WTC11 (cell line): ENCODE results near the gene AMOT. TPM values are rescaled to one million over a fixed set of nuclear protein-coding genes. Genes with fewer than 3 reads are reported as not detected.

Source experiments
- ATAC-seq: fragments of 200-7000 bp; cut with Tn5 transposase; 2 replicates; pipeline ENCODE4 v1.10.0; 2021; ENCODE audit warnings: mild to moderate bottlenecking, moderate library complexity
- CTCF ChIA-PET: fragments of 300-600 bp; sonication (Branson Sonifier 250); formaldehyde crosslinking; loops from one replicate; lab custom pipeline; 2021; ENCODE audit warnings: antibody characterized with exemption; lab: Charles Lee
- POLR2A ChIA-PET: fragments of 350-600 bp; sonication (Branson Sonifier 250); formaldehyde crosslinking; loops from one replicate; lab custom pipeline; 2021; ENCODE audit warnings: antibody characterized with exemption; lab: Charles Lee
- DNase-seq: peaks from one replicate; pipeline ENCODE4 v3.0.0; 2021; ENCODE audit warnings: low spot score
- H3K27ac Mint-ChIP-seq: 2 replicates; pipeline ENCODE4 v1.8.0; 2021; ENCODE audit warnings: mixed read lengths
- H3K27me3 Mint-ChIP-seq: 2 replicates; pipeline ENCODE4 v1.8.0; 2021; ENCODE audit warnings: low read depth, mild to moderate bottlenecking, moderate library complexity, mixed read lengths
- H3K36me3 Mint-ChIP-seq: 2 replicates; pipeline ENCODE4 v1.8.0; 2021; ENCODE audit warnings: mixed read lengths
- H3K4me1 Mint-ChIP-seq: 2 replicates; pipeline ENCODE4 v1.8.0; 2022; ENCODE audit warnings: mixed read lengths
- H3K4me3 Mint-ChIP-seq: 2 replicates; pipeline ENCODE4 v1.8.0; 2021; ENCODE audit warnings: mild to moderate bottlenecking, moderate library complexity, mixed read lengths
- H3K9me3 Mint-ChIP-seq: 2 replicates; pipeline ENCODE4 v1.8.0; 2021; ENCODE audit warnings: mixed read lengths
- ATF1 ChIP-seq: sonication (generic); formaldehyde crosslinking; IDR thresholded peaks from 2 replicates; pipeline ENCODE4 v1.8.1; 2023; ENCODE audit warnings: mild to moderate bottlenecking, moderate library complexity, missing genetic modification reagents
- ELF4 ChIP-seq: sonication (generic); formaldehyde crosslinking; IDR thresholded peaks from 2 replicates; pipeline ENCODE4 v1.8.1; 2022; ENCODE audit warnings: low read depth, mild to moderate bottlenecking, moderate library complexity, missing genetic modification reagents
- EMX1 ChIP-seq: fragments of 250-450 bp; sonication (Bioruptor Pico); IDR thresholded peaks from 2 replicates; pipeline ENCODE4 v1.8.0; 2021; ENCODE audit warnings: mild to moderate bottlenecking
- GRHL2 ChIP-seq: fragments of 250-450 bp; sonication (Bioruptor Pico); IDR thresholded peaks from 2 replicates; pipeline ENCODE4 v1.8.0; 2022; ENCODE audit warnings: mild to moderate bottlenecking, moderate library complexity; ENCODE audit not compliant: insufficient replicate concordance, severe bottlenecking
- NFE2L1 ChIP-seq: sonication (generic); formaldehyde crosslinking; IDR thresholded peaks from 2 replicates; pipeline ENCODE4 v1.8.1; 2023; ENCODE audit warnings: missing genetic modification reagents
- NFYB ChIP-seq: sonication (generic); formaldehyde crosslinking; conservative IDR thresholded peaks from 2 replicates; pipeline ENCODE4 v1.8.0; 2022; ENCODE audit warnings: low read depth, missing genetic modification reagents
- NR2C2 ChIP-seq: sonication (generic); formaldehyde crosslinking; IDR thresholded peaks from 2 replicates; pipeline ENCODE4 v1.8.0; 2022; ENCODE audit warnings: mild to moderate bottlenecking, missing genetic modification reagents
- PRRX2 ChIP-seq: fragments of 250-450 bp; sonication (Bioruptor Pico); IDR thresholded peaks from 2 replicates; pipeline ENCODE4 v1.8.0; 2021; ENCODE audit warnings: mild to moderate bottlenecking
- RELA ChIP-seq: sonication (generic); formaldehyde crosslinking; IDR thresholded peaks from 2 replicates; pipeline ENCODE4 v1.8.1; 2022; ENCODE audit warnings: missing genetic modification reagents, mild to moderate bottlenecking, borderline replicate concordance
- ZNF121 ChIP-seq: sonication (generic); formaldehyde crosslinking; IDR thresholded peaks from 2 replicates; pipeline ENCODE4 v1.8.0; 2023; ENCODE audit warnings: missing genetic modification reagents
- ZNF219 ChIP-seq: sonication (generic); formaldehyde crosslinking; IDR thresholded peaks from 2 replicates; pipeline ENCODE4 v1.8.0; 2023; ENCODE audit warnings: missing genetic modification reagents, mild to moderate bottlenecking, borderline replicate concordance
- ZNF232 ChIP-seq: sonication (generic); formaldehyde crosslinking; IDR thresholded peaks from 2 replicates; pipeline ENCODE4 v1.8.0; 2022; ENCODE audit warnings: mild to moderate bottlenecking, missing genetic modification reagents
- ZNF423 ChIP-seq: fragments of 250-450 bp; sonication (Bioruptor Pico); IDR thresholded peaks from 2 replicates; pipeline ENCODE4 v2.1.2; 2022; ENCODE audit warnings: mild to moderate bottlenecking, moderate library complexity
- ZNF671 ChIP-seq: fragments of 250-450 bp; sonication (Bioruptor Pico); IDR thresholded peaks from 2 replicates; pipeline ENCODE4 v1.8.0; 2021; ENCODE audit warnings: mild to moderate bottlenecking
- total RNA-seq: library from RNA; stranded (reverse); gene quantifications from 3 replicates; pipeline ENCODE4 v1.2.3, GENCODE V29; 2021
- TF ChIP-seq, protein P1 (sequence below): sonication (generic); formaldehyde crosslinking; IDR thresholded peaks from 2 replicates; pipeline ENCODE4 v1.8.0; 2023; ENCODE audit warnings: mild to moderate bottlenecking, missing genetic modification reagents
- TF ChIP-seq, protein P2 (sequence below): sonication (generic); formaldehyde crosslinking; IDR thresholded peaks from 2 replicates; pipeline ENCODE4 v1.8.1; 2023; ENCODE audit warnings: mild to moderate bottlenecking, missing genetic modification reagents, moderate library complexity
- TF ChIP-seq, protein P3 (sequence below): fragments of 250-450 bp; sonication (Bioruptor Pico); IDR thresholded peaks from 2 replicates; pipeline ENCODE4 v1.9.0; 2021; ENCODE audit warnings: mild to moderate bottlenecking, borderline replicate concordance
- TF ChIP-seq, protein P4 (sequence below): sonication (generic); formaldehyde crosslinking; IDR thresholded peaks from 2 replicates; pipeline ENCODE4 v1.8.1; 2022; ENCODE audit warnings: low read depth, missing genetic modification reagents, borderline replicate concordance
- TF ChIP-seq, protein P5 (sequence below): sonication (generic); formaldehyde crosslinking; conservative IDR thresholded peaks from 2 replicates; pipeline ENCODE4 v1.8.1; 2022; ENCODE audit warnings: mild to moderate bottlenecking, missing genetic modification reagents
- TF ChIP-seq, protein P6 (sequence below): sonication (generic); formaldehyde crosslinking; IDR thresholded peaks from 2 replicates; pipeline ENCODE4 v1.8.0; 2022; ENCODE audit warnings: mild to moderate bottlenecking, missing genetic modification reagents
- TF ChIP-seq, protein P7 (sequence below): sonication (generic); formaldehyde crosslinking; conservative IDR thresholded peaks from 2 replicates; pipeline ENCODE4 v1.8.1; 2023; ENCODE audit warnings: mild to moderate bottlenecking, low read depth, missing genetic modification reagents, moderate library complexity
- TF ChIP-seq, protein P8 (sequence below): fragments of 250-450 bp; sonication (Bioruptor Pico); IDR thresholded peaks from 2 replicates; pipeline ENCODE4 v2.1.2; 2022; ENCODE audit warnings: mild to moderate bottlenecking, moderate library complexity

AMOT gene
- total RNA-seq, 1 experiment from 2014 or later: 7.2 TPM

DNA sequence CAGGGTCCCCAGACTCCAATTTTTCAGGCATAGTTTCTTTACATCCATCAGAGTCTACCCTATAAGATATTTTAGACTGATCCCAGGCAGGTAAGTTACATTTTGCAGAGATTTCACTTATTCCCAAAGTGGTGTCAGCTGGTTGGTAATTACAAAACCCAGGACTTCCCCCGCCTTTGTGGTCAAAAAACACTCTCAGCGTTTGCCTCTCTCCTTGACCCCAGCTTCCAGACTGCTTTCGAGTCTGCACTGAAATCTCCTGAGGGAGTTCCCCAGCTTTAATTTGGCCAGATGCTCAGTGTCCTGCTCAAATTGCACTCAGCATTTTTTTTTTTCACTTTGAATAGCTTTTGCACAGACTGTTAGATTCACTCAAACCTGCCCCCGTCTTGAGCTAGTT, 11.2 kb upstream of the AMOT start (continued):
- TF ChIP-seq, protein P1, sequence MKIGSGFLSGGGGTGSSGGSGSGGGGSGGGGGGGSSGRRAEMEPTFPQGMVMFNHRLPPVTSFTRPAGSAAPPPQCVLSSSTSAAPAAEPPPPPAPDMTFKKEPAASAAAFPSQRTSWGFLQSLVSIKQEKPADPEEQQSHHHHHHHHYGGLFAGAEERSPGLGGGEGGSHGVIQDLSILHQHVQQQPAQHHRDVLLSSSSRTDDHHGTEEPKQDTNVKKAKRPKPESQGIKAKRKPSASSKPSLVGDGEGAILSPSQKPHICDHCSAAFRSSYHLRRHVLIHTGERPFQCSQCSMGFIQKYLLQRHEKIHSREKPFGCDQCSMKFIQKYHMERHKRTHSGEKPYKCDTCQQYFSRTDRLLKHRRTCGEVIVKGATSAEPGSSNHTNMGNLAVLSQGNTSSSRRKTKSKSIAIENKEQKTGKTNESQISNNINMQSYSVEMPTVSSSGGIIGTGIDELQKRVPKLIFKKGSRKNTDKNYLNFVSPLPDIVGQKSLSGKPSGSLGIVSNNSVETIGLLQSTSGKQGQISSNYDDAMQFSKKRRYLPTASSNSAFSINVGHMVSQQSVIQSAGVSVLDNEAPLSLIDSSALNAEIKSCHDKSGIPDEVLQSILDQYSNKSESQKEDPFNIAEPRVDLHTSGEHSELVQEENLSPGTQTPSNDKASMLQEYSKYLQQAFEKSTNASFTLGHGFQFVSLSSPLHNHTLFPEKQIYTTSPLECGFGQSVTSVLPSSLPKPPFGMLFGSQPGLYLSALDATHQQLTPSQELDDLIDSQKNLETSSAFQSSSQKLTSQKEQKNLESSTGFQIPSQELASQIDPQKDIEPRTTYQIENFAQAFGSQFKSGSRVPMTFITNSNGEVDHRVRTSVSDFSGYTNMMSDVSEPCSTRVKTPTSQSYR (CRISPR knock-in tag): no peak
- TF ChIP-seq PRRX2: no peak
- no peak for TF ChIP-seq NR2C2 (CRISPR knock-in tag)

DNA sequence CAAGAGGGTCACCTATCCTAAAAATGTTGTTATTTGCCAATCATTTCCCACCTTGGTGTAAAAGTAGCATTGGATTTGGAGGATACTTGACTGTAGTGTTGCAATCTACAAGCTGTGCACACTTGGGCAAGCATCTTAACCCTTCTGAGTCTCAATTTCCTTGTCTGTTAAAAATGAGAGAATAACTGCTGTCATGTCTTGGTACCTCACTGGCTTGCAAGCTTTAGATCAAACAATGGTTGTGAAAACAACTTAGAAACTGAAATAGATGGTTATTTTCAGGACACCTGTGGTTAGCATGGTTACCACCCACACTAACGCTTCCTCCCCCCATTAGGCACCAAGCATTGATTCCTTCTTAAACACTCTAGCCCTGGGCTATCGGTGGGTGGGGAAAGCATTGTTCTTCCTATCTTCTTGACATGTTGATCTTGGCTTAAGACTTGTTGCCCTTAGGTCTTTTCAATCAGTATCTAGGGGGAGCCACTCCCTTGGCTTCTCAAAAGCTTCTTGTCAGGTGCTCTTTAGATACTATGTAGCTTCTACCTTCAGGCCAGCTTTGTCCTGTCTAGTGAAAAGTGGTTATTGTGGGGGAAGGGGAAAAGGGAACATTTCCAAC, 10.6 kb upstream of the AMOT start:
- CTCF ChIA-PET: interaction anchor here (2.0 kb wide), 1 partner anchor 16 kb away, joined by 7 read pairs; no protein-coding TSS in a partner anchor
- no peak for DNase-seq
- H3K27ac Mint-ChIP-seq: no peak overlapping the region
- peak; percentile 93 for ATAC-seq
- 0 out of 2 replicates have a peak, but pooled peaks cover 5% of the 10 kb centered on the region for H3K27me3 Mint-ChIP-seq
- POLR2A ChIA-PET: no interaction called here
- H3K36me3 Mint-ChIP-seq: 0 out of 2 replicates have a peak, but pooled peaks cover 3% of the 10 kb centered on the region
- no peak overlapping the region for H3K4me3 Mint-ChIP-seq
- H3K9me3 Mint-ChIP-seq: no peaks in the 10 kb centered on the region
- H3K4me1 Mint-ChIP-seq: peaks cover 22% of the 10 kb centered on the region
- TF ChIP-seq ZNF121 (CRISPR knock-in tag) (no peak), RELA (no peak), ELF4 (no peak), ZNF423 (CRISPR knock-in tag) (no peak), GRHL2 (CRISPR knock-in tag) (no peak), ZNF219 (no peak), NFYB (CRISPR knock-in tag) (no peak), ZNF671 (no peak), NFE2L1 (no peak), ZNF232 (CRISPR knock-in tag) (no peak), ATF1 (no peak), EMX1 (CRISPR knock-in tag) (no peak)
- TF ChIP-seq, protein P2, sequence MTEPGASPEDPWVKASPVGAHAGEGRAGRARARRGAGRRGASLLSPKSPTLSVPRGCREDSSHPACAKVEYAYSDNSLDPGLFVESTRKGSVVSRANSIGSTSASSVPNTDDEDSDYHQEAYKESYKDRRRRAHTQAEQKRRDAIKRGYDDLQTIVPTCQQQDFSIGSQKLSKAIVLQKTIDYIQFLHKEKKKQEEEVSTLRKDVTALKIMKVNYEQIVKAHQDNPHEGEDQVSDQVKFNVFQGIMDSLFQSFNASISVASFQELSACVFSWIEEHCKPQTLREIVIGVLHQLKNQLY (CRISPR knock-in tag): no peak
- TF ChIP-seq, protein P3, sequence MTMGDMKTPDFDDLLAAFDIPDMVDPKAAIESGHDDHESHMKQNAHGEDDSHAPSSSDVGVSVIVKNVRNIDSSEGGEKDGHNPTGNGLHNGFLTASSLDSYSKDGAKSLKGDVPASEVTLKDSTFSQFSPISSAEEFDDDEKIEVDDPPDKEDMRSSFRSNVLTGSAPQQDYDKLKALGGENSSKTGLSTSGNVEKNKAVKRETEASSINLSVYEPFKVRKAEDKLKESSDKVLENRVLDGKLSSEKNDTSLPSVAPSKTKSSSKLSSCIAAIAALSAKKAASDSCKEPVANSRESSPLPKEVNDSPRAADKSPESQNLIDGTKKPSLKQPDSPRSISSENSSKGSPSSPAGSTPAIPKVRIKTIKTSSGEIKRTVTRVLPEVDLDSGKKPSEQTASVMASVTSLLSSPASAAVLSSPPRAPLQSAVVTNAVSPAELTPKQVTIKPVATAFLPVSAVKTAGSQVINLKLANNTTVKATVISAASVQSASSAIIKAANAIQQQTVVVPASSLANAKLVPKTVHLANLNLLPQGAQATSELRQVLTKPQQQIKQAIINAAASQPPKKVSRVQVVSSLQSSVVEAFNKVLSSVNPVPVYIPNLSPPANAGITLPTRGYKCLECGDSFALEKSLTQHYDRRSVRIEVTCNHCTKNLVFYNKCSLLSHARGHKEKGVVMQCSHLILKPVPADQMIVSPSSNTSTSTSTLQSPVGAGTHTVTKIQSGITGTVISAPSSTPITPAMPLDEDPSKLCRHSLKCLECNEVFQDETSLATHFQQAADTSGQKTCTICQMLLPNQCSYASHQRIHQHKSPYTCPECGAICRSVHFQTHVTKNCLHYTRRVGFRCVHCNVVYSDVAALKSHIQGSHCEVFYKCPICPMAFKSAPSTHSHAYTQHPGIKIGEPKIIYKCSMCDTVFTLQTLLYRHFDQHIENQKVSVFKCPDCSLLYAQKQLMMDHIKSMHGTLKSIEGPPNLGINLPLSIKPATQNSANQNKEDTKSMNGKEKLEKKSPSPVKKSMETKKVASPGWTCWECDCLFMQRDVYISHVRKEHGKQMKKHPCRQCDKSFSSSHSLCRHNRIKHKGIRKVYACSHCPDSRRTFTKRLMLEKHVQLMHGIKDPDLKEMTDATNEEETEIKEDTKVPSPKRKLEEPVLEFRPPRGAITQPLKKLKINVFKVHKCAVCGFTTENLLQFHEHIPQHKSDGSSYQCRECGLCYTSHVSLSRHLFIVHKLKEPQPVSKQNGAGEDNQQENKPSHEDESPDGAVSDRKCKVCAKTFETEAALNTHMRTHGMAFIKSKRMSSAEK (CRISPR knock-in tag): no peak
- TF ChIP-seq, protein P4, sequence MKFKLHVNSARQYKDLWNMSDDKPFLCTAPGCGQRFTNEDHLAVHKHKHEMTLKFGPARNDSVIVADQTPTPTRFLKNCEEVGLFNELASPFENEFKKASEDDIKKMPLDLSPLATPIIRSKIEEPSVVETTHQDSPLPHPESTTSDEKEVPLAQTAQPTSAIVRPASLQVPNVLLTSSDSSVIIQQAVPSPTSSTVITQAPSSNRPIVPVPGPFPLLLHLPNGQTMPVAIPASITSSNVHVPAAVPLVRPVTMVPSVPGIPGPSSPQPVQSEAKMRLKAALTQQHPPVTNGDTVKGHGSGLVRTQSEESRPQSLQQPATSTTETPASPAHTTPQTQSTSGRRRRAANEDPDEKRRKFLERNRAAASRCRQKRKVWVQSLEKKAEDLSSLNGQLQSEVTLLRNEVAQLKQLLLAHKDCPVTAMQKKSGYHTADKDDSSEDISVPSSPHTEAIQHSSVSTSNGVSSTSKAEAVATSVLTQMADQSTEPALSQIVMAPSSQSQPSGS (CRISPR knock-in tag): no peak
- TF ChIP-seq, protein P5, sequence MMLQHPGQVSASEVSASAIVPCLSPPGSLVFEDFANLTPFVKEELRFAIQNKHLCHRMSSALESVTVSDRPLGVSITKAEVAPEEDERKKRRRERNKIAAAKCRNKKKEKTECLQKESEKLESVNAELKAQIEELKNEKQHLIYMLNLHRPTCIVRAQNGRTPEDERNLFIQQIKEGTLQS (CRISPR knock-in tag): no peak
- TF ChIP-seq, protein P6, sequence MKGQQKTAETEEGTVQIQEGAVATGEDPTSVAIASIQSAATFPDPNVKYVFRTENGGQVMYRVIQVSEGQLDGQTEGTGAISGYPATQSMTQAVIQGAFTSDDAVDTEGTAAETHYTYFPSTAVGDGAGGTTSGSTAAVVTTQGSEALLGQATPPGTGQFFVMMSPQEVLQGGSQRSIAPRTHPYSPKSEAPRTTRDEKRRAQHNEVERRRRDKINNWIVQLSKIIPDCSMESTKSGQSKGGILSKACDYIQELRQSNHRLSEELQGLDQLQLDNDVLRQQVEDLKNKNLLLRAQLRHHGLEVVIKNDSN (CRISPR knock-in tag): no peak
- TF ChIP-seq, protein P7, sequence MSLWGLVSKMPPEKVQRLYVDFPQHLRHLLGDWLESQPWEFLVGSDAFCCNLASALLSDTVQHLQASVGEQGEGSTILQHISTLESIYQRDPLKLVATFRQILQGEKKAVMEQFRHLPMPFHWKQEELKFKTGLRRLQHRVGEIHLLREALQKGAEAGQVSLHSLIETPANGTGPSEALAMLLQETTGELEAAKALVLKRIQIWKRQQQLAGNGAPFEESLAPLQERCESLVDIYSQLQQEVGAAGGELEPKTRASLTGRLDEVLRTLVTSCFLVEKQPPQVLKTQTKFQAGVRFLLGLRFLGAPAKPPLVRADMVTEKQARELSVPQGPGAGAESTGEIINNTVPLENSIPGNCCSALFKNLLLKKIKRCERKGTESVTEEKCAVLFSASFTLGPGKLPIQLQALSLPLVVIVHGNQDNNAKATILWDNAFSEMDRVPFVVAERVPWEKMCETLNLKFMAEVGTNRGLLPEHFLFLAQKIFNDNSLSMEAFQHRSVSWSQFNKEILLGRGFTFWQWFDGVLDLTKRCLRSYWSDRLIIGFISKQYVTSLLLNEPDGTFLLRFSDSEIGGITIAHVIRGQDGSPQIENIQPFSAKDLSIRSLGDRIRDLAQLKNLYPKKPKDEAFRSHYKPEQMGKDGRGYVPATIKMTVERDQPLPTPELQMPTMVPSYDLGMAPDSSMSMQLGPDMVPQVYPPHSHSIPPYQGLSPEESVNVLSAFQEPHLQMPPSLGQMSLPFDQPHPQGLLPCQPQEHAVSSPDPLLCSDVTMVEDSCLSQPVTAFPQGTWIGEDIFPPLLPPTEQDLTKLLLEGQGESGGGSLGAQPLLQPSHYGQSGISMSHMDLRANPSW (CRISPR knock-in tag): no peak
- TF ChIP-seq, protein P8, sequence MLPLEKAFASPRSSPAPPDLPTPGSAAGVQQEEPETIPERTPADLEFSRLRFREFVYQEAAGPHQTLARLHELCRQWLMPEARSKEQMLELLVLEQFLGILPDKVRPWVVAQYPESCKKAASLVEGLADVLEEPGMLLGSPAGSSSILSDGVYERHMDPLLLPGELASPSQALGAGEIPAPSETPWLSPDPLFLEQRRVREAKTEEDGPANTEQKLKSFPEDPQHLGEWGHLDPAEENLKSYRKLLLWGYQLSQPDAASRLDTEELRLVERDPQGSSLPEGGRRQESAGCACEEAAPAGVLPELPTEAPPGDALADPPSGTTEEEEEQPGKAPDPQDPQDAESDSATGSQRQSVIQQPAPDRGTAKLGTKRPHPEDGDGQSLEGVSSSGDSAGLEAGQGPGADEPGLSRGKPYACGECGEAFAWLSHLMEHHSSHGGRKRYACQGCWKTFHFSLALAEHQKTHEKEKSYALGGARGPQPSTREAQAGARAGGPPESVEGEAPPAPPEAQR: no peak
